ENCODE measurements around the gene MOV10L1.
"Not testable (repeated sequence)": the region's sequence is repeated elsewhere in the genome, so short reads cannot be mapped to it uniquely, and the experiment has no call there.

MOV10L1 gene

DNA sequence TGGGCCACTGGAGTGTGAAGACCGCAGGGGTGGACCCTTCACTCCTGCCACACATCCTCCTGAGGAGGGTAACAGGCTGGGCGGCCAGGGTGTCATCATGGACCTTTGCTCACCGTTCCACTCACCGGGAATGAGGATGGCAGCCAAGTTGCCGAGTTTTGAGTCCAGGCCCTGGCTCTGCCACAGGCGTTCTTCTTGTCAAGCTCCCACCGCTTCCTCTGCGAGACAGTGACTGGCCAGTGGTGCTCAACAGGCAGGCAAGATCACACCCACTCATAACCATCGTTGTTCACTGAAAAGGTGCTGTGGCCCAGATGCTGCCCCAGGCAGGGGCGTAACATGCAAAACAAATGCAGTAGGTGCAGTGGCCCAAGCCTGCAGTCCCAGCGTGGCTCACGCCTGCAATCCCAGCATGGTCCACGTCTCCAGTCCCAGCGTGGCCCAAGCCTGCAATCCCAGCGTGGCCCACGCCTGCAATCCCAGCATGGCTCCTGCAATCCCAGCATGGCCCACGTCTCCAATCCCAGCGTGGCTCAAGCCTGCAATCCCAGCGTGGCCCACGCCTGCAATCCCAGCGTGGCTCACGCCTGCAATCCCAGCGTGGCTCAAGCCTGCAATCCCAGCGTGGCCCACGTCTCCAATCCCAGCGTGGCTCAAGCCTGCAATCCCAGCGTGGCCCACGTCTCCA, 75.8 kb downstream of the MOV10L1 start:
- DNase-seq = no peak

DNA sequence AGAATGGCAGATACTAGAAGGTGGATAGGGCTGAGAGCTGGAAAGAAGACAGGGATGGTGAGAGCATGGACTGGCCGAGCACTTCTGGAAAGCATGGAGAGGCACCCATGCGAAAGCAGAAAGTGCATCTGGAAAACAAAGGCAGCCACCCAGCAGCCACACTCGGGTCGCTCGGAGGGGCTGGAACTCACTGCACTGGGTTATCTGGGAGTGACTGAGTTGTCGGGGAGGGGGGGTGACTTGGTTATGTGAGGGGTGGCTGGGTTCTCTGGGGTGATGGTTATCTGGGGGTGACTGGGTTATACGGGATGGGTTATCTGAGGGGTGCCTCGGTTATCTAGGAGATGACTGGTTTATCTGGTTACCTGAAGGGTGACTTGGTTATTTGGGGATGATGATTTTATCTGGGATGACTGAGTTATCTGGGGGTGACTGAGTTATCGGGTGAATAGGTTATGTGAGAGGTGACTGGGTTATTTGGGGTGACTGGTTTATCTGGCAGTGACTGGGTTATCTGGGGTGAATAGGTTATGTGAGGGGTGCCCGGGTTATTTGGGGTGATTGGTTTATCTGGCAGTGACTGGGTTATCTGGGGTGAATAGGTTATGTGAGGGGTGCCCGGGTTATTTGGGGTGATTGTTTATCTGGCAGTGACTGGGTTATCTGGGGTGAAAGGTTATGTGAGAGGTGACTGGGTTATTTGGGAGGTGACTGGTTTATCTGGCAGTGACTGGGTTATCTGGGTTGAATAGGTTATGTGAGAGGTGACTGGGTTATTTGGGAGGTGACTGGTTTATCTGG, 78.1 kb downstream of the MOV10L1 start:
- no peak for DNase-seq

DNA sequence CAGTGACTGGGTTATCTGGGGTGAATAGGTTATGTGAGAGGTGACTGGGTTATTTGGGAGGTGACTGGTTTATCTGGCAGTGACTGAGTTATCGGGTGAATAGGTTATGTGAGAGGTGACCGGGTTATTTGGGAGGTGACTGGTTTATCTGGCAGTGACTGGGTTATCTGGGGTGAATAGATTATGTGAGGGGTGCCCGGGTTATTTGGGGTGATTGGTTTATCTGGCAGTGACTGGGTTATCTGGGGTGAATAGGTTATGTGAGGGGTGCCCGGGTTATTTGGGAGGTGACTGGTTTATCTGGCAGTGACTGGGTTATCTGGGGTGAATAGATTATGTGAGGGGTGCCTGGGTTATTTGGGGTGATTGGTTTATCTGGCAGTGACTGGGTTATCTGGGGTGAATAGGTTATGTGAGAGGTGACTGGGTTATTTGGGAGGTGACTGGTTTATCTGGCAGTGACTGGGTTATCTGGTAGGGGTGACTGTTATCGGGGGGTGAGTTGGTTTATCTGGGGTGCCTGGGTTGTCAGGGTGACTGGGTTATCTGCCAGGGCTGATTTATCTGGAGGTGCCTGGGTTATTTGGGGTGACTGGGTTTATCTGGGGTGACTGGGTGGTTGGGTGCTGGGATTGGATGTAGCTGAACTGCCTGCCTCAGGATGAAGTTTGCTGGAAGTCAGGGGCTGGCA, 78.8 kb downstream of the MOV10L1 start:
- DNase-seq = not testable (repeated sequence)

DNA sequence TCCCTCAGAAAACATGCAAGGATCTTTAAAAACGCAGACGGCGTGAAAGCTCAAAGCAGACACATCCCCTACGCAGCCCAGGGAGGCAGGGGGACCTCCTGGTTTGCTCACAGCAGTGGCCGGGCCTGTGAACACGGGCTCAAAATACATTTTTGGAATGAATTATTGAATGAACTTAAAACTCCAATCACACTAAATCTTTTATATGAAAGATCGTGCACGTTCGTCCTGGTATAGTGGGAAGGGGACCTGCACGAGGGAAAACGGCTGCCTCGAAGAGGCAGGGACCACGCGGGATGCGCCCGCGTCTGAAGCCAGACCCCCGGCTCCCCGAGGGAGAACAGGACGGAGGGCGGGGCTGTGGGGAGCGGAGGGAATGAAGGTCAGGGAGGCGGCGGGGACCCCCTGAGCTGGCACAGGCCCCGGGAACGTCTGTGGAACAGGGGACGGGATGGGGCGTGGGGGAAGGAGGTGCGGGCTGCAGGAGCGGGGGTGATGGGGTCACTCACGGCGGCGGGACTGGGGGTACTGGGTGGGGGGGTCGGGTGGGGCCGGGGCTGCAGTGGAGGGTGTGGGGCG, 79.5 kb downstream of the MOV10L1 start:
- no peak for DNase-seq

DNA sequence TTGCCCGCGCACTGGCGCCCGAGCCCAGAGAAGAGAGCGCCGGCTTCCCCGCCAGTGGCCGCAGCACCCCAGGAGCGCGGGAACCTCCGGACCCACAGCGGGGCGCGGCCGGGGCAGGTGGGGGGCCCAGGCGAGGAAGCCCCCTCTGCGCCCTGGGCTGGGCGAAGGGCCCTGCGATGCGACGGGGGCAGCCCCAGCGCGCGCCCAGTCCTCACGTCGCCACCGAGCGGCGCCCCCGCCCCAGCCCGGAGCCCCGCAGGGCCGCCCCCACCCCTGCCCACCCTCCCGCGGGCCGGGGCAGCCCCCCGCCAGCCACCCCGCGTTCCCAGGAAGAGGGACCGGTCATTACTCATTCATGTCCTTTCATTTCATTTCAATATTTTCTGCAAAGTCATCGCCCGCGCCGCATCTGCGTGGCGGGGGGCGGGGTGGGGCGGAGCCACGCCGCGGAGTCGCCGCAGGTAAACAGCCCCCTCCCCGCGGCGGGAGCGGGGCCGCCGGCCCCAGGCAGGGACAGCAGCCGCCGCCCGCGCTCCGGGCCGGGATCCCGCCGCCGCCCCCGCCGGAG, 80.1 kb downstream of the MOV10L1 start:
- DNase-seq = peak; percentile 84

DNA sequence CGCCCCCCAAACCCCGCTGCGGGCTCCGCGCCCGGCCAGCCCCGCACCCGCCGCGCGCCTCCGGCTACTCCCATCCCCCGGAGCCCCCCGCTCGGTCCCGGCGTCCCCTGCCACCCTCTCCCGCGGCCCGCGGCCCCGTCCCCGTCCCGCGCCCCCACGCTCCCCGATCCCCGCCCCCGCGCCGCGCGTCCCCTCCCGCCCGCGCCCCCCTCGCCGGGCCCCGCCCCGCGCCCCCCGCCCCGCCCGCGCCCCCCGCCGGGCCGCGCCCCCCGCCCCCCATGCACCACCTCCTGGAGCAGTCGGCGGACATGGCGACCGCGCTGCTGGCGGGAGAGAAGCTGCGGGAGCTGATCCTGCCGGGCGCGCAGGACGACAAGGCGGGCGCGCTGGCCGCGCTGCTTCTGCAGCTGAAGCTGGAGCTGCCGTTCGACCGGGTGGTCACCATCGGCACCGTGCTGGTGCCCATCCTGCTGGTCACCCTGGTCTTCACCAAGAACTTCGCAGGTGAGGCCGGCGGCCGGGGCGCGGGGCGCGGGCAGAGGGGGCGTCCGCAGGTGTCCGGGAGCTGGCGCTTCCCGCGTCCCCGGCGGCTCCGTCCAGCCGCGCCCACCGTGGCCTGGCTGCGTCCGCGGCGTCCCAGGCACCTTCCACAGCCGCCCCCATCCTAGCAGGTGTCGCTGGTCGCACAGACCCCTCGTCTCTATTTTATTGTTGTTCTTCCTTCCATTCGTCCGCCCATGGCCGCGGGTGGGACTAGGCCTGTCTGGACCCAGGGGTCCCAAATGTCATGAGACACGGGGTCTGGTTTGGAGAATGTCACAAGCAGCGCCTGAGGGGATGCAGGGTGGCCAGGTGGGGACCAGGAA, 80.9 kb downstream of the MOV10L1 start, which contains the start of gene PANX2:
TSS of gene PANX2 (plus strand) at position 279 of the 866 bp plus-strand sequence. CDS start at position 279, 0 bp downstream.
- DNase-seq = no peak

DNA sequence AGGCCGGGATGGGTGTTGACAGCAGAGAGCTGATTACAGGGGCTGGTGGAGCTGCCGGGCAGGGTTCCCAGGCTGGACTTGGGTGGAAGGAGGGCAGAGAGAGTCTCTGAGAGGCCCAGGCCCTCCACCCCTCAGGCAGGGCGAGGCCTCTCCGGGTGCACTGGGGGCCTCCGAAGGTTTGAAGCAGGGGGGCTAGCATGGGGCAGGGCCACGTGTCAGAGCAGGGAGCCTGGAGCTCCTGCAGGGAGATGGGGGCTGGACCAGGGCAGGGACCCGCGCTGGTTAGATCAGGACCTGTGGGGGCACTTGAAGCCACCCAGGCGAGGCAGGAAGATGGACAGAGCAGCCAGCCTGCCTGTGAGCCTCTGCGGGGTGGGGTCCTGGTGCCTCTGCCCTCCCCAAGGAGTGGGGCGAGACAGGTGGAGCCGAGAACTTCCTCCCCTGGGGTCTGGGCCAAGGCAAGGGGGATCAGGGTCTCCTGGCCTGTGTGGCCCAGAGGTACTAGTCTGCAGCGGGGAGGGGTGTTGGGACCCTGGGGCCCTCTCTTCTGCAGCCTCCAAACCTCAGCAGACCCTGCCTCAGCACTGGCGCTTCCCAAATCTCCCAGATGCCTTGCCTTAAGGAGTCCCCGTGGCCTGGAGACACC, 81.6 kb downstream of the MOV10L1 start:
- DNase-seq = no peak

DNA sequence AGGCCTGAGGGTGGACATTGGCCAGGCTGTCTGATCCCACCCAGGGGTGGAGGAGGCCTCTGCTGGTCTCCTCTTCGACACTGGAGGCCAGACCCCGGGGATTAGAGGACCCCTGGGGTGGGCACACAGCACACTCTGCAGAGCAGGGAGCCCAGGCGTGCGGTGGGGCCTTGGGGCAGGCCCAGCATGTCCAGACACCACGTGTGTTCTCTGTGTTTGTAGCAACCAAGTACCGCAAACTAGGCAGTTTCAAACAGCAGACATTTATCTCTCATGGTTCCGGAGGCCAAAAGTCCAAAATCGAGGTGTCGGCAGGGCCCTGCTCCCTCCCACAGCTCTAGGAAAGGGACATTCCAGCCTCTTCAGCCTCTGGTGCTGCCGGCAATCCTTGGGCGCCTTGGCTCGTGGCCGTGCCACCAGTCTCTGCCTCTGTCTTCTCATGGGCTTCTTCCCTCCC, 82.2 kb downstream of the MOV10L1 start:
- no peak for DNase-seq

DNA sequence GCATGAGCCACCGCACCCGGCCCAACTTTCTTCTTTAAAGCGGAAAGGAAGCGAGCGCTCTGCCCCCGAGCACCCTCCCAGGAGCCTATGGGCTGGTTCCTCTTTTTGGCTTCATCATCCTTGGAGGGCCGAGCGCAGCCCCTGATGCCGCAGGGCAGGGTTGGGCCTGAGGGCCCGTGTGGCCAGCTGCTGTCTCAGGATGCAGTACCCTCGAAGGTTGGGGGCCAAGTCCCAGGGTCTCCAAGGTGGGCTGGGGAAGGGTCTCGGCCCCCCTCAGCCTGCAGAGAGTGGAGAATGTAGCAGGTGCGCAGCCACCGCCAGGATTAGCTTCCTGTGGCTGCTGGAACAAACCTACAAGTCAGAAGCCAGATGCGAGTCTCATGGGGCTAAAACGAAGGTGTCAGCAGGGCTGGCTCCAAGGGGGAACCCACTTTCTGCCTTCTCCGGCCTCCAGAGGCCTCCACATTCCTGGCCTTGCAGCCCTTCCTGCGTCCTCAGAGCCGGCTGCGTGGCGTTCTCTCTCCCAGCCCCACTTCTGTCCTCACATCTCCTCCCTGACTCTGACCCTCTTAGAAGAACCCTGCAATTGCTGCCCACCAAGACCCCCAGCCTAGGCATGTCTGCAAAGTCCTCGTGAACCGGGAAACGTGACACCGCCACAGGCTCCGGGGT, 83.6 kb downstream of the MOV10L1 start:
- no peak for DNase-seq

DNA sequence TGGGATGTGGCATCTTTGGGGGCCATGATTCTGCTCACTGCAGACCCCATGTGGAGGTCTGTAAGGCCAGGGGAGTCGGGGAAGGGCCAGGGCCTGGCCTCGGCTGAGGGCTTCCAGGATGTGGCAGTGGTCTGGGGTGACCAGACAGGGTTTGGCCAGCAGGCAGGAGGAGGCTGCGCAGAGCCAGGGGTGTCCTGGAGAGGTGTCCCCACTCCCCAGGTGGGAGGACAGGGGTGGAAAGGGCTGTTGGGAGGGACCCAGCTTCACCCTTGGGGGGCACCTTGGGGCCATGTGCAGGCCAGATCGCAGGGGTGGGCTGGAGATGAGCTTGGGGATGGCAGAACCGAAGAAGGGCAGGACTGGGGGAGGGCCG, 84.2 kb downstream of the MOV10L1 start:
- no peak for DNase-seq

DNA sequence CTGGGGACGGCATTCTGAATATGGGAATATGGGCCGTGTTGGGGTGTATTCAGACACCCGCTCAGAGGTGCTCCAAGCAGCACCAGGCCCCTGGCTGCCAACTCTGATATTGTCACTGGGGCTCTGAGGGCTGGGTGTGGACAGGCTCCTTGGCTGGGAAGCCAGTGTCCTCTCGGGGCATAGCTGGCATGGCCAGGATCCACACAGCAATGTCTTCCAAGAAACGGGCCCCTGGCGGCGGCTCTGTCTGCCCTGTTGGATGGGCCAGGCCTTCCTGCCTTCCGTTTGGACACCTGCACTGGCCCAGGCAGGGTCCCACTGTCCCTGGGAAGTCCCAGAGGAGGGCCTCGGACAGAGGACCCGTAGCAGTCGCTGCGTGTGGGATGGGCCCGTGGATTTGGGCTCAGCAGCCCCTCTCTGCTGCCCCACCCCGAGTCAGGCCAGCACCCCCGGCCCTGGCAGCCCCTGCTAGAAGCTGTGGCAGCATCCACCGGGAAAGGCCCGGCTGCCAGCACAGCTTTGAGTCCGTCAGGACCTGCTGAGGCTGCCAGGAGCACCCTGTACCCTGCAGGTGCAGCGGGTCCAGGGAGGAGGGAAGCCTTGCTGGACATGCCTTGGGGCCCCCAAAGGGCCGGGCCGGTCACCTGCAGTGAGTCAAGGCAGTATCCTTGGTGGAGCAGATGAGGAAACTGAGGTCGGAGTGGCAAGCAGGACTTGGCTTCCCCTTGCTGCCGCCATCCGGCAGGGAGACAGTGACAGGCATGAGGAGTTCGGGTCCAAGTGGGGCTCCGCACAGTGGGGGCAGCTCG, 84.8 kb downstream of the MOV10L1 start:
- no peak for DNase-seq

DNA sequence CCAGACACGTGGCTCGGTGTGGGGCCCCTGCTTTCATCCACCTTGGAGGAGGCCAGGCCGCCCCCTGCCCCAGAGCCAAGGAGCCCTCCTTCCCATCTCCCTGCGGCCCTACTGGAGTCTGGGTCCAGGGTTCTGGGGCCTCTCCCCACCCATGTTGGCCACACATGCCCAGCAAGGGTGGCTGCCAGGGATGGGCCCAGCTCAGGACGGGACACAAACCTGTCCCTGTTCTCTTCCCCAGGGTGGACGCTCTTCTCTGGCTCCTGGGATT, 85.3 kb downstream of the MOV10L1 start:
- DNase-seq = no peak

DNA sequence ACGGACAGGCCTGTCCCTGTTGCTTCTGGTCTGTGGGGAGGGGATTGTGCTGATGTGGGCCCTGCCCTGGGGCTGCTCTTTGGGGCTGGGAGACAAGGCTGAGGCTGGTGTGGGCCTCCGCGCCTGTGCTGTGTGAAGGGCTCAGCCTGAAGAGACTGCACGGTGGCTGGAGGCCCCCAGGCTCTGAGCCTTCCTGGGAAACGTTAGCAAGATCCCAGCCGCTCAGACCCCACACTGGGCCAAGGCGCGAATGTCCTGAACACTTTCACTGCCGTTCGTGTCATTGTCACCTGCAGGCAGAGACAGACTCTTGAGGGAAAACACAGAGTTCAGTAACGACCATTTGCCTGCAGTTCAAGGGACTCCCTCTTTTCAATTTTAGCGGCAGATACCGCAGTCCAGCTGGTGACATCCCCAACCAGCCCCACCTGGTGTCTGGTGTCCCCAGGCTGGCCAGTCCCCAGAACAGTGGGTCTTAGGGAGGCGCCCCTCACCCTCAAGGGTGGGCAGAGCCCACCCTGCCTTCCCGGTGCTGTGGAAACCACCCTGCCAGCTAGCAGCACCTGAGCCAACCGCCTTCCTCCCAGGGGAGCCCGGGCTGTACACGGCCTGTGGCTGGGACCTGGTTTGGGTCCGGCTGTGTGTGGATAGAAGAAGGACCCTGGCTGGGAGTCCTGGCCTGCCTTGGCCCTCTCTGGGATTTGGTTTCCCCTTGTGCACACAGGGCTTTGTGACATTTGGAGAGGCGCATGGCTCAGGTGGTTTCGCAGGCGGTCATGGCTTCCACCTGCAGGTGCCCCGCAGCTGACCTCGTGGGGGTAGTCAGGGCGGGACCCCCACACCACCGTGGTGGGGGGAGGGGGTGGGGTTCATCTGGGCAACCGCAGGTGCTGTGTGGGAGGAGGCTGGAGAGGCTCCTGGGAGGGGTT, 86.4 kb downstream of the MOV10L1 start:
- DNase-seq = no peak

DNA sequence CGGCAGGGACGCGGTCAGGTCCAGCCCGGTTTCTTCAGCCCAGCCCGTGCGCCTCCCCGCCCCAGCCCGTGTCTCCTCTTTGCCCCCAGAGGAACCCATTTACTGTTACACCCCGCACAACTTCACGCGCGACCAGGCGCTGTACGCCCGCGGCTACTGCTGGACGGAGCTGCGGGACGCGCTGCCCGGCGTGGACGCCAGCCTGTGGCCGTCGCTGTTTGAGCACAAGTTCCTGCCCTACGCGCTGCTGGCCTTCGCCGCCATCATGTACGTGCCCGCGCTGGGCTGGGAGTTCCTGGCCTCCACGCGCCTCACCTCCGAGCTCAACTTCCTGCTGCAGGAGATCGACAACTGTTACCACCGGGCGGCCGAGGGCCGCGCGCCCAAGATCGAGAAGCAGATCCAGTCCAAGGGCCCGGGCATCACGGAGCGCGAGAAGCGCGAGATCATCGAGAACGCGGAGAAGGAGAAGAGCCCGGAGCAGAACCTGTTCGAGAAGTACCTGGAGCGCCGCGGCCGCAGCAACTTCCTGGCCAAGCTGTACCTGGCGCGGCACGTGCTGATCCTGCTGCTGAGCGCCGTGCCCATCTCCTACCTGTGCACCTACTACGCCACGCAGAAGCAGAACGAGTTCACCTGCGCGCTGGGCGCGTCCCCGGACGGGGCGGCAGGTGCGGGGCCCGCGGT, 87.2 kb downstream of the MOV10L1 start:
- no peak for DNase-seq

DNA sequence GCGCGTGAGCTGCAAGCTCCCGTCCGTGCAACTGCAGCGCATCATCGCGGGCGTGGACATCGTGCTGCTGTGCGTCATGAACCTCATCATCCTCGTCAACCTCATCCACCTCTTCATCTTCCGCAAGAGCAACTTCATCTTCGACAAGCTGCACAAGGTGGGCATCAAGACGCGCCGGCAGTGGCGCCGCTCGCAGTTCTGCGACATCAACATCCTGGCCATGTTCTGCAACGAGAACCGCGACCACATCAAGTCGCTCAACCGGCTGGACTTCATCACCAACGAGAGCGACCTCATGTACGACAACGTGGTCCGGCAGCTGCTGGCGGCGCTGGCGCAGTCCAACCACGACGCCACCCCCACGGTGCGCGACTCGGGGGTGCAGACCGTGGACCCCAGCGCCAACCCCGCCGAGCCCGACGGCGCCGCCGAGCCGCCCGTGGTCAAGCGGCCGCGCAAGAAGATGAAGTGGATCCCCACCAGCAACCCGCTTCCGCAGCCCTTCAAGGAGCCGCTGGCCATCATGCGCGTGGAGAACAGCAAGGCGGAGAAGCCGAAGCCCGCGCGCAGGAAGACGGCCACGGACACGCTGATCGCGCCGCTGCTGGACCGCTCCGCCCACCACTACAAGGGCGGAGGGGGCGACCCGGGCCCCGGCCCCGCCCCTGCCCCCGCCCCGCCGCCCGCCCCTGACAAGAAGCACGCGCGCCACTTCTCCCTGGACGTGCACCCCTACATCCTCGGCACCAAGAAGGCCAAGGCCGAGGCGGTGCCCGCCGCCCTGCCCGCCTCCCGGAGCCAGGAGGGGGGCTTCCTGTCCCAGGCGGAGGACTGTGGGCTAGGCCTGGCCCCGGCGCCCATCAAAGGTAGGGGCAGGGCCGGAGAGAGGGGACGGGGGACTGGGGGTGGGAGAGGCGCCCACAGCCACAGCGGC, 88.0 kb downstream of the MOV10L1 start:
- DNase-seq = no peak

DNA sequence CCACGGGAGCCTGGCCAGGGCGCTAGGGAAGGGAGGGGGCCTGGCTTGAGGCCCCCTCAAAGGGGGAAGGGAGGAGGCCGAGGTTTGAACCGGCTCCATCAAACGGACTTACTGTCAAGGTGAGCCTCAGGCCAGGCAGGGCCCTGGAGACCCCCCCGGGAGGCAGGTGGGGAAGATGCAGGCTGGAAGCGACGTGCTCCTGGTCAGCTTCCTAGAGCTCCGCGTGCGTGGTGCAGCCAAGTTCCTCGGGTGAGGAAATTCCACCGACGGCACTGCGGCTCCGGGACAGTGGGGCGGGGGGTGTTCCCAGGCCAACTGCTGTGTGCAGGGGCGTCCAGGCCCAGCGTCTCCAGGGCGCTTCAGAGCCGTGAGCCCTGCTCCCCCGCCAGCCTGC, 88.7 kb downstream of the MOV10L1 start:
- no peak for DNase-seq
